OCI-LY1 (cell line): Measurements from ENCODE around the gene ARHGAP10.

Source experiments
- CTCF ChIP-seq: fragments of 200-600 bp; sonication (generic), shearing (Covaris generic); IDR thresholded peaks from 2 replicates; pipeline ENCODE4 v1.5.1; 2017; ENCODE audit warnings: mild to moderate bottlenecking, antibody characterized with exemption, low read length, moderate library complexity, mixed read lengths
- EZH2 ChIP-seq: fragments of 200-600 bp; sonication (generic), shearing (Covaris generic); IDR thresholded peaks from 2 replicates; pipeline ENCODE4 v1.8.0; 2017; ENCODE audit warnings: borderline replicate concordance, mixed run types, mild to moderate bottlenecking, antibody characterized with exemption, low read length, moderate library complexity, mixed read lengths

- TF ChIP-seq CTCF (no peak), EZH2 (no peak)
These were observed 110.7 kb downstream of the ARHGAP10 start for GRCh38 chr4:147842573-147842972.
